ENCODE data around the gene DPRX.

DNA sequence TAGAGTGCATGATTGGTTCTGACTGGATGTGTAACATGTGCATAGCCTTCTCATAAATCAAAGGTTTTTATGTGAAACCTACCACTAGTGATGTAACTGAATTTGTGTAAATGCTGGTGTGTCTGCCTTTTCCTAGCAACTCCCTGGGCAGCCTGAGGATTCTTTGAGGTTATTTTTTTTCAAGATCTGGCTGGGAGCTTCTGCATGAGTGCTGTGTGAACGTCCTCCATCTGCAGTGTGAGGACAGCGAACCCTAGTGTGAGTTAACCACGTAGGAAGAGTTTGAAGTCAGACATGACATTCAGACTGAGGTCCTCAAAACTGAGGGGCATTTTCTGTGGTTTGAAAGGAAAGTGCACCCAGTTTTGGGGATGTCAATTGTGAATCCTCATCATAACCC lies 39.9 kb downstream of the DPRX start:
- TF ChIP-seq, protein P1, sequence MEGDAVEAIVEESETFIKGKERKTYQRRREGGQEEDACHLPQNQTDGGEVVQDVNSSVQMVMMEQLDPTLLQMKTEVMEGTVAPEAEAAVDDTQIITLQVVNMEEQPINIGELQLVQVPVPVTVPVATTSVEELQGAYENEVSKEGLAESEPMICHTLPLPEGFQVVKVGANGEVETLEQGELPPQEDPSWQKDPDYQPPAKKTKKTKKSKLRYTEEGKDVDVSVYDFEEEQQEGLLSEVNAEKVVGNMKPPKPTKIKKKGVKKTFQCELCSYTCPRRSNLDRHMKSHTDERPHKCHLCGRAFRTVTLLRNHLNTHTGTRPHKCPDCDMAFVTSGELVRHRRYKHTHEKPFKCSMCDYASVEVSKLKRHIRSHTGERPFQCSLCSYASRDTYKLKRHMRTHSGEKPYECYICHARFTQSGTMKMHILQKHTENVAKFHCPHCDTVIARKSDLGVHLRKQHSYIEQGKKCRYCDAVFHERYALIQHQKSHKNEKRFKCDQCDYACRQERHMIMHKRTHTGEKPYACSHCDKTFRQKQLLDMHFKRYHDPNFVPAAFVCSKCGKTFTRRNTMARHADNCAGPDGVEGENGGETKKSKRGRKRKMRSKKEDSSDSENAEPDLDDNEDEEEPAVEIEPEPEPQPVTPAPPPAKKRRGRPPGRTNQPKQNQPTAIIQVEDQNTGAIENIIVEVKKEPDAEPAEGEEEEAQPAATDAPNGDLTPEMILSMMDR (IDR thresholded peaks at IDR 0.05; ENCODE audit: poor library complexity), result no peak
- TF ChIP-seq EZH2 (IDR thresholded peaks at IDR 0.05; ENCODE audit: borderline replicate concordance) (no peak), EZH2phosphoT487 (IDR thresholded peaks at IDR 0.05; ENCODE audit: low read depth, severe bottlenecking, unreplicated experiment) (no peak)

Data from hepatocyte (in vitro differentiated cells).